C1 segment of cervical spinal cord (tissue), 14 donors: ENCODE results near the gene IL25.
"Not testable (repeated sequence)": the region's sequence is repeated elsewhere in the genome, so short reads cannot be mapped to it uniquely, and the experiment has no call there.

ENCODE experiments used
- DNase-seq, 14 donors: peaks; one replicate each; lab custom pipeline; 2025; lab: John Stamatoyannopoulos, UW

IL25 gene

GRCh38 chr14:23409475-23409874 lies 36.9 kb downstream of the IL25 start:
- no peak for DNase-seq

- no peak for DNase-seq
Observed at GRCh38 chr14:23409966-23410635, 37.5 kb downstream of the IL25 start.

GRCh38 chr14:23411563-23412525 lies 39.2 kb downstream of the IL25 start:
- no peak for DNase-seq

GRCh38 chr14:23413681-23414080 lies 41.1 kb downstream of the IL25 start:
- DNase-seq, result no peak

- no peak for DNase-seq
Observed at GRCh38 chr14:23414254-23414653, 41.6 kb downstream of the IL25 start.

GRCh38 chr14:23414906-23415820 lies 42.6 kb downstream of the IL25 start:
- no peak for DNase-seq

GRCh38 chr14:23415821-23416778 lies 43.5 kb downstream of the IL25 start:
- no peak for DNase-seq

GRCh38 chr14:23416801-23417200 lies 44.2 kb downstream of the IL25 start:
- DNase-seq, result no peak

GRCh38 chr14:23417269-23417668 lies 44.7 kb downstream of the IL25 start:
- not testable (repeated sequence) for DNase-seq

GRCh38 chr14:23418021-23418420 lies 45.4 kb downstream of the IL25 start:
- DNase-seq, result no peak

GRCh38 chr14:23419646-23420045 lies 47.0 kb downstream of the IL25 start:
- not testable (repeated sequence) for DNase-seq

- DNase-seq, result no peak
Observed at GRCh38 chr14:23421594-23421993, 49.0 kb downstream of the IL25 start.

GRCh38 chr14:23423657-23424056 lies 51.0 kb downstream of the IL25 start:
- DNase-seq, result no peak

GRCh38 chr14:23425169-23425568 lies 52.6 kb downstream of the IL25 start:
- DNase-seq, result no peak

GRCh38 chr14:23425798-23426197 lies 53.2 kb downstream of the IL25 start:
- DNase-seq, result not testable (repeated sequence)
